Inflammatory macrophage (primary cell): ENCODE results near the gene CXCL17.

Experiments used
- DNase-seq, 2 donors: peaks; one replicate each; pipeline ENCODE4 v3.0.0-alpha.2; 2020 to 2022

CXCL17 gene

GRCh38 chr19:42397263-42398166 lies 45.2 kb downstream of the CXCL17 start:
- no peak for DNase-seq

DNA sequence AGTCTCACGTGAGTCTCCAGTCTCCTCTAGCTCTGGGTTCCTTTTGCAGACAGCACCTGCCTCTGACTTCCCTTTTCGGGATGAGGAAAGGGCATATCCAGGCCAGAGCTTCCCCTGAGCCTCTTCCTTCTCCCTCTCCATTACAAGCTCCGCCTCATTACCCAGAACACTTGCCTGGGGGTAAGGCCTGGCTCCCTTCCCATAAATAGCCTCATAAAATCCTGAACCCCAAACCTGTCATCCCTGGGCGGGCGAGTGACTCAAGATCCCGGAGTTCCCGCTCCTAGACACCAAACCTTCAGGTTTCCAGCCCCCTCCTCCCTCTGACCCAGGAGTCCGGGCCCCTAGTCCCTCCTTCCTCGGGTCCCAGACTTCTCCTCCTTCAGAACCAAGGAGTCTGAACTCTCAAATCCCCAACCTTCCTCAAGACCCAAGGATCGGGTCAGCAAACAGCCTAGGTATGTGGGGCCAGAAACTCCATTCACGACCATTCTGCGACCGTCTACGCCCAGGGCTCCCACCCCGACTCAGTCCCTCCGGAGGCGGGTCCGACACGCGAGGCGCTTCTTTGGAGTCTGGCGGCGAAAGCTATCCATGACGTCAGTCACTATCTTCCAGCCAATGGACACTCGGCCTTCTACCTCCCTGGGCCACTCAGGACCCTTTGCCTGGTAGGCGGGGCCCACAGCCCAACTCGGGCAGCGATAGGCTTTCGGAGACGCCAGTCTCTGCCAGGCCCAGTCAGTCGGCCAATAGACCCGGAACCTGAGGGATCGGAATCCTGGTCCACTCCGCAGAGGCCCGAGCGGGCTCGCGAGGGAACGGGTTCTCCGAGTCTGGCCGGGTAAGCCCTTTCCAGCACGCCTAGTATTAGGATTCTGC lies 46.1 kb downstream of the CXCL17 start:
- DNase-seq = peak; percentile 99 to 100

DNA sequence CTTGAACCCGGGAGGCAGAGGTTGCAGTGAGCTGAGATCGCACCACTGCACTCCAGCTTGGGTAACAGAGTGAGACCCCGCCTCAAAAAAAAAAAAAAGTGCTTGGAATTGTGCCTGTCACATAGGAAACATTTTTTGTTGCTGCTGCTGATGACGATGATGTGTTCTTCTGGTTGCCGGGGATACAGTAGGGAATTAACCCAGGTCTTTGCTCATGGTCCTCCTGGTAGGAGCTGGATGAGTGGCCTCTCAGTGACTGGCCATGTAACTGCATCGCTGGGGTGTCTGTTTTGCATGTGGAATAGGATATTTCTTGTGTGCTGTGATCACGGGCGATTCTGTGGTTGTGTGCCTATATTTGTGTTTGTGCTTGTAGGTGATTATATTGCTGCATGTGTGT lies 48.0 kb downstream of the CXCL17 start:
- no peak for DNase-seq

- DNase-seq = no peak
Measured at GRCh38 chr19:42392165-42392564, 50.6 kb downstream of the CXCL17 start.

DNA sequence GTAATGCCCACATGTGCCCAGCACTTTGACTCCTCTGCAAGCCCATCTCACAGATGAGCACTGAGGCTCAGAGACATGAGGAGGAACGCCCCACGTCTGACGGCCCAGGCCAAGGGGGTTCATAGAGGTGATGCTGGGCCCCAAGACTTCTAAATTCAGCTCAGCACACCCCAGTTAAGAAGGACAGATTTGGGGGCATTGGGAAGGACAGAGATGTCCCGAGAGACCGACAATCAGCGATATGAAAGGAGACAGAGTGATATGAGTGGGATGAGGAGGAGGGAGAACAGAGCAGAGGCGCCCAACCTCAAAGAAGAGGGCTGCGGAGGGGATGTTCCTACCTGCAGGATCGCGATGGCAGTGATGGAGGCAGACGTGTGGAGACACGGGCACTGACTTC lies 52.8 kb downstream of the CXCL17 start, which contains the start of gene CNFN:
Gene CNFN (minus strand): TSS at position 399 of the 400 bp plus-strand sequence. CDS start 1,260 bp downstream, outside the sequence.
- DNase-seq = no peak

DNA sequence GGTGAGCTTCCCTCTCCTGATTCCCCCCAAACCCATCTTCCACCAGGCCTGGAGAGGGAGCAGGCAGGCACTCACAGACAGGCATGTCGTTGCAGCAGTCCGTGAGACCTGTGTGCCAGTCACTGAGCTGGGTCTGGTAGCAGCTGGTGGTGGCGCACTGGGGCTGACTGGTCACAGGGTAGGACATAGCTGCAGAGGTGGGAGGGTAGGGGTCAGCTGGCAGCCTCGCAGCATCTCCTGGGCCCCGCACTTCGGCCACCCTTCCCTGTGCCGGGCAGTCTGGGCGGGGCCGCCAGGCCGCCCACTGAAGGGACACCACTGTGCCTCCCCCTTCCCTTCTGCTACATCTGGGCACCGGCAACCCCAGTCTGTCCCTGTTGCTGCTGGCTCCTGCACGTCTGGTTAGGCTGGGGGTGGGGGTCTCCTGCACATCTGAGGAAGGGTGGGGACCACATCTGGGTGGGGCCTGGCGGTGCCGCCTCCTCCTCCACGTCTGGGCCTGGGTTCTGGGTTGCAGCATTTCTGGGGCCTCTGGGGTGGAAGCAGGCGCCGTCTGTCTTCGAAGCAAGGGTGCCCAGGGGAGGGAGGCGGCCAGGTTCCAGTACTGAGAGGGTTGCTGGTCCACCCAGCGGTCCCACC lies 53.8 kb downstream of the CXCL17 start:
- no peak for DNase-seq

- peak; percentile 54 to 63 for DNase-seq
Measured at GRCh38 chr19:42386974-42387707, 55.6 kb downstream of the CXCL17 start.

DNA sequence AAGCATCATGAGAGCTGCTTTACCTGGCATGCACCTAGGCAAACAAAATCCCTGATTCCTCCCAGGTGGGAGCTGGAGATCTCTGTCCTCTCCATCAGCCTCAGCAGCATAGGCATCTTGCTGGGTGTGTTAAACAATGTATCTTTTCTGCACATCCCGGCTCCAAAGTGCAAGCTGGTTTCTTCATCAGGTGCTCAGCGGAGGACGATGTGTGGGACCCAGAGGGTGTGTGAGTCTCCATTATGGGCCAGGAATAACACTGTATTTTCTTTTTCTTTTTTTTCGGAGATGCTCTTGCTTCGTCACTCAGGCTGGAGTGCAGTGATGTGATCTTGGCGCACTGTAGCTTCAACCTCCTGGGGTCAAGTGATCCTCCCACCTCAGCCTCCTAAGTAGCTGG lies 62.6 kb downstream of the CXCL17 start:
- no peak for DNase-seq
